HUES6 (cell line): ENCODE results near the gene EIF1AX.

Source experiments
- H3K27ac ChIP-seq: 2 replicates; pipeline ENCODE4 v1.7.0; 2013; ENCODE audit warnings: low read depth, mild to moderate bottlenecking, low read length, inconsistent platforms
- H3K27me3 ChIP-seq: 2 replicates; pipeline ENCODE4 v1.6.1; 2013; ENCODE audit warnings: low read length; ENCODE audit not compliant: control insufficient read depth, insufficient read depth
- H3K36me3 ChIP-seq: 2 replicates; pipeline ENCODE4 v1.6.1; 2013; ENCODE audit warnings: low read length; ENCODE audit not compliant: control insufficient read depth, insufficient read depth
- H3K4me1 ChIP-seq: 2 replicates; pipeline ENCODE4 v1.6.1; 2013; ENCODE audit warnings: low read length; ENCODE audit not compliant: control insufficient read depth, insufficient read depth
- H3K4me3 ChIP-seq: 2 replicates; pipeline ENCODE4 v1.5.1; 2013; ENCODE audit warnings: low read depth, low read length
- H3K9ac ChIP-seq: one replicate; pipeline ENCODE4 v1.6.1; 2013; ENCODE audit warnings: mild to moderate bottlenecking, low read length
- H3K9me3 ChIP-seq: 2 replicates; pipeline ENCODE4 v1.6.1; 2013; ENCODE audit warnings: low read depth, low read length; ENCODE audit not compliant: control insufficient read depth, insufficient read depth

Gene EIF1AX

DNA sequence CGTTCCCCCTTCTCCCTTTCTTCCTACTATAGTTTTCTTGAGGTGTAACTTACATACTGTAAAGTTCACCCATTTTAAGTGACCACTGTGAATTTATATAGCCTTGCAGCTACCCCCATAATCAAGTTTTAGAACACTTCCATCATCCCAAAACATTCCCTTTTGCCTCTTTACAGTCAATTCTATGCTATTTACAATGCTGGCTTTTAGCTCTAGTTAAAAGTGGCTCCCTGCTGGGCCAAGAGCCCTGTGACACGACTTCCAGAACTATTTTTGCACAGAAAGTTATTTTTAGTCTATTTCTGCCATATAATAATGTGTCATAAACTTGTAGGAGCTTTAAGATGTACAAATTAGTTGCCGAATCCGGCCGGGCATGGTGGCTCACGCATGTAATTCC, 51.8 kb downstream of the EIF1AX start:
- H3K4me3 ChIP-seq, result no peak overlapping the region
- no peaks in the 10 kb centered on the region for H3K36me3 ChIP-seq
- H3K9ac ChIP-seq, result no peak overlapping the region
- no peaks in the 10 kb centered on the region for H3K4me1 ChIP-seq
- no peaks in the 10 kb centered on the region for H3K9me3 ChIP-seq
- no peaks in the 10 kb centered on the region; the same call in 1 of the 2 replicates for H3K27me3 ChIP-seq
- H3K27ac ChIP-seq, result no peak overlapping the region

DNA sequence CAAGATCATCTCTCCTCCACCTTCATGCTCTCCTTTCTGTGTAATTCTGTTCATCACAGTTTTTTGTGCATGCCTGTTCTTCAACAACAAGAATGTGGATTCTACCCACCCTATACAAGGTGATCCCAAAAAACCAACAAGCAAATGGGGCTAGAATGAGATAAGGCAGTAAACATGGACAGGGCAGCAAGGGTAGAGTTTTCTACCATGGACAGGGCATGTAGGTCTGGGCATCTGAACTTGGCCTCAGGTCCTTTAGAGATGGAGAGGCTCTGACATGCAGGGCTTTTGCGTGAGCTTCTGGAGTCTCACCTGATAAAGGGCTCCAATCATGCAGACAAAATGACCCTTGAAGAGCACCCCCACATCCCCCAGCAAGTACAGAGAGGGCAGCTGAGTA, 61.4 kb downstream of the EIF1AX start:
- H3K27me3 ChIP-seq, result no peaks in the 10 kb centered on the region; the same call in 1 of the 2 replicates
- no peak overlapping the region for H3K4me3 ChIP-seq
- no peaks in the 10 kb centered on the region for H3K36me3 ChIP-seq
- no peaks in the 10 kb centered on the region for H3K4me1 ChIP-seq
- no peak overlapping the region for H3K27ac ChIP-seq
- no peak overlapping the region for H3K9ac ChIP-seq
- H3K9me3 ChIP-seq, result no peaks in the 10 kb centered on the region
